Activated T-helper 2 cell treated with anti-CD3 and anti-CD28 coated beads, Interferon-gamma antibody, Interleukin-2, Interleukin-4, amounts not matched to agents 10 μg/mL and 5 μg/mL and 100 μg/mL, durations not matched to agents 14 hours and 24 hours and 36 hours (primary cell): ENCODE results near the gene SLC12A3. TPM values are rescaled to one million over a fixed set of nuclear protein-coding genes. Genes with fewer than 3 reads are reported as not detected.

Experiments used
- DNase-seq: peaks from one replicate; pipeline ENCODE4 v3.0.0; 2021; ENCODE audit warnings: low spot score
- H3K27ac Mint-ChIP-seq: one replicate; pipeline ENCODE4 v1.8.0; 2021; ENCODE audit warnings: mixed read lengths
- H3K27me3 Mint-ChIP-seq: one replicate; pipeline ENCODE4 v1.8.0; 2021; ENCODE audit warnings: low read depth, mixed read lengths
- H3K36me3 Mint-ChIP-seq: one replicate; pipeline ENCODE4 v1.8.0; 2021; ENCODE audit warnings: low read depth, mixed read lengths
- H3K4me1 Mint-ChIP-seq: one replicate; pipeline ENCODE4 v1.8.0; 2021; ENCODE audit warnings: low read depth, mixed read lengths
- H3K4me3 Mint-ChIP-seq: one replicate; pipeline ENCODE4 v1.8.0; 2021; ENCODE audit warnings: low read depth, mild to moderate bottlenecking, moderate library complexity, mixed read lengths
- H3K9me3 Mint-ChIP-seq: one replicate; pipeline ENCODE4 v1.8.0; 2021; ENCODE audit warnings: mixed read lengths
- intact Hi-C: fragments of 100-400 bp; cut with micrococcal nuclease; formaldehyde crosslinking; loops from one replicate; pipeline ENCODE4 v1.15.1; 2023
- total RNA-seq: library from RNA; stranded (reverse); gene quantifications from 2 replicates; pipeline ENCODE4 v1.2.3, GENCODE V29; 2022

The SLC12A3 gene
- total RNA-seq, 1 donor from 2014 or later = not detected

GRCh38 chr16:56950881-56951771, 86.1 kb downstream of the SLC12A3 start:
- Mint-ChIP-seq H3K27ac (peak overlapping the region; percentile 4), H3K4me1 (peaks cover 15% of the 10 kb centered on the region), H3K36me3 (peaks cover 8% of the 10 kb centered on the region), H3K27me3 (no peaks in the 10 kb centered on the region), H3K9me3 (no peaks in the 10 kb centered on the region), H3K4me3 (no peak overlapping the region)
- intact Hi-C loops = loop anchor here (1.0 kb wide), 1 partner anchor 84 kb away; no protein-coding TSS in a partner anchor
- peak; percentile 37 for DNase-seq

- no peak overlapping the region for H3K27ac Mint-ChIP-seq
- H3K4me1 Mint-ChIP-seq = peaks cover 13% of the 10 kb centered on the region
- no peaks in the 10 kb centered on the region for H3K27me3 Mint-ChIP-seq
- intact Hi-C loops = no loop called here
- DNase-seq = no peak
- no peak overlapping the region for H3K4me3 Mint-ChIP-seq
- no peaks in the 10 kb centered on the region for H3K9me3 Mint-ChIP-seq
- peaks cover 3% of the 10 kb centered on the region for H3K36me3 Mint-ChIP-seq
Observed at GRCh38 chr16:56953006-56953405, 88.0 kb downstream of the SLC12A3 start.

DNA sequence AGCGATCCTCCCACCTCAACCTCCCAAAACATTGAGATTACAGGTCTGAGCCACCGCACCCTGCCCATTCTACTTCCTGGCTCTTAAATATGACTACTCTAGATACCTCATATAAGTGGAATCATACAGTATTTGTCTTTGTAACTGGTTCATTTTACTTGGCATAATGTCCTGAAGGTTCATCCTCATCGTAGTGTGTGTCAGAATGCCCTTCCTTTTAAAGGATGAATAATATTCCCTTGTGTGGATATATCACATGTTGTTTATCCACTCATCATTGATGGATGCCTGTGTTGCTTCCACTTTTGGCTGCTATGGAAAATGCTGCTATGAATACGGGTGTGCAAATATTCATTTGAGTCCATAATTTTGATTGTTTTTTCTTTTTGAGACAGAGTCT, 91.1 kb downstream of the SLC12A3 start:
- no peak for DNase-seq
- no peaks in the 10 kb centered on the region for H3K9me3 Mint-ChIP-seq
- no peaks in the 10 kb centered on the region for H3K36me3 Mint-ChIP-seq
- H3K4me3 Mint-ChIP-seq = no peak overlapping the region
- peaks cover 3% of the 10 kb centered on the region for H3K4me1 Mint-ChIP-seq
- peaks cover 4% of the 10 kb centered on the region for H3K27me3 Mint-ChIP-seq
- no peak overlapping the region for H3K27ac Mint-ChIP-seq
- intact Hi-C loops = no loop called here

GRCh38 chr16:56956756-56957155, 91.7 kb downstream of the SLC12A3 start:
- Mint-ChIP-seq H3K27me3 (peaks cover 4% of the 10 kb centered on the region), H3K36me3 (no peaks in the 10 kb centered on the region), H3K27ac (no peak overlapping the region), H3K9me3 (no peaks in the 10 kb centered on the region), H3K4me1 (no peaks in the 10 kb centered on the region), H3K4me3 (no peak overlapping the region)
- intact Hi-C loops = no loop called here
- no peak for DNase-seq

DNA sequence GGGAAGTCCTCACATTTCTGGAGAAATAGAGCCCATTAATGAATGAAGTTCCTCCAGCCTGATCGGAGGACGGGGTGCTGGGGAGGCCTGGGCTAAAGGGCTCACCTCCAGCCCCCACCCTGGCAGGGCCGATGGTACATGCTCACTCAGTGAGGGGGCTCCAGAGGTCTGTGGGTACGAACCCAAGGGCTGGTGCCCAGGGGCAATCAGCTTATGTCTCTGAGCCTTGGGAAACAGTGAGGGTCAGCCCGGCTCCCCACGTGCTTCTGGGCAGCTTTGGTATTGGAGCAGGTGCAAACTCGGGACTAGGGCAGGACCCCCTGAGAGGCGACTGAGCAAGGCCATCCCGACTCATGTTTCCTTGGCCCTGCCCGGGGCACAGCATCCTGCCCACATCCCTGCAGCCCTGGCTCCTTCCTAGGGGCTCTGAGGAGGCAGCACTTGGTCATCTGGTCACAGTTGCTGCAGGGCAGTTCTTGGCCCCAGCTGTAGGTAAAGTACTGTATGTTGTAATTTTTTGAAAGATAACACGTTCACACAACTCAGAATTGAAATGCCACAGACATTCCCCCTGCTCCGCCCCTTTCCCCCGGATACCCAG, 95.8 kb downstream of the SLC12A3 start:
- no peak for DNase-seq
- no peaks in the 10 kb centered on the region for H3K36me3 Mint-ChIP-seq
- H3K4me1 Mint-ChIP-seq = peaks cover 13% of the 10 kb centered on the region
- H3K9me3 Mint-ChIP-seq = no peaks in the 10 kb centered on the region
- H3K27ac Mint-ChIP-seq = no peak overlapping the region
- H3K27me3 Mint-ChIP-seq = peaks cover 4% of the 10 kb centered on the region
- H3K4me3 Mint-ChIP-seq = no peak overlapping the region
- intact Hi-C loops = no loop called here

GRCh38 chr16:56961386-56961785, 96.4 kb downstream of the SLC12A3 start:
- no peak for DNase-seq
- H3K36me3 Mint-ChIP-seq = no peaks in the 10 kb centered on the region
- H3K27ac Mint-ChIP-seq = no peak overlapping the region
- peaks cover 4% of the 10 kb centered on the region for H3K27me3 Mint-ChIP-seq
- no peak overlapping the region for H3K4me3 Mint-ChIP-seq
- peaks cover 18% of the 10 kb centered on the region for H3K4me1 Mint-ChIP-seq
- H3K9me3 Mint-ChIP-seq = no peaks in the 10 kb centered on the region
- intact Hi-C loops = no loop called here

- DNase-seq = no peak
- Mint-ChIP-seq H3K9me3 (no peaks in the 10 kb centered on the region), H3K27me3 (peaks cover 4% of the 10 kb centered on the region), H3K4me3 (no peak within 1 kb of the TSS), H3K4me1 (peaks cover 18% of the 10 kb centered on the region), H3K36me3 (no peaks in the 10 kb centered on the region), H3K27ac (no peak within 1 kb of the TSS)
- intact Hi-C loops = no loop called here
Observed at GRCh38 chr16:56961851-56962281, 96.9 kb downstream of the SLC12A3 start, which contains the start of gene CETP. CETP (plus strand) TSS chr16:56961950; CDS start chr16:56961980, 30 bp downstream.

GRCh38 chr16:56964243-56965148, 99.5 kb downstream of the SLC12A3 start:
- peaks cover 2% of the 10 kb centered on the region for H3K27me3 Mint-ChIP-seq
- H3K4me3 Mint-ChIP-seq = no peak overlapping the region
- intact Hi-C loops = loop anchor here (1.0 to 2.0 kb wide), 3 partner anchors 26 to 204 kb away; no protein-coding TSS in a partner anchor
- peak; percentile 89 for DNase-seq
- H3K36me3 Mint-ChIP-seq = no peaks in the 10 kb centered on the region
- peak overlapping the region; percentile 36 for H3K27ac Mint-ChIP-seq
- peaks cover 18% of the 10 kb centered on the region for H3K4me1 Mint-ChIP-seq
- no peaks in the 10 kb centered on the region for H3K9me3 Mint-ChIP-seq

Other genes with a start within 250 kb of the SLC12A3 start
- gene MT1E, start 239.4 kb upstream of the SLC12A3 start, total RNA-seq = 181 and 184 TPM in 2 replicates
- gene MT1M, start 232.5 kb upstream of the SLC12A3 start, total RNA-seq = not detected in 2 replicates
- 7.6 and 8.3 TPM in 2 replicates for gene MT1A, start 226.5 kb upstream of the SLC12A3 start, total RNA-seq
- gene MT1B, start 213.3 kb upstream of the SLC12A3 start, total RNA-seq = not detected in 2 replicates
- 6.4 and 8.0 TPM in 2 replicates for gene MT1F, start 207.2 kb upstream of the SLC12A3 start, total RNA-seq
- gene MT1G, start 197.1 kb upstream of the SLC12A3 start, total RNA-seq = 21.1 and 24.5 TPM in 2 replicates
- not detected in 2 replicates for gene MT1H, start 195.4 kb upstream of the SLC12A3 start, total RNA-seq
- 58.2 and 62.3 TPM in 2 replicates for gene MT1X, start 182.7 kb upstream of the SLC12A3 start, total RNA-seq
- gene NUP93, start 135.1 kb upstream of the SLC12A3 start, total RNA-seq = 145 and 149 TPM in 2 replicates
- gene HERPUD1, start 66.9 kb downstream of the SLC12A3 start, total RNA-seq = 172 and 175 TPM in 2 replicates
- not detected in 2 replicates for gene CETP, start 96.7 kb downstream of the SLC12A3 start, total RNA-seq
- 166 and 169 TPM in 2 replicates for gene NLRC5, start 124.3 kb downstream of the SLC12A3 start, total RNA-seq
- 7.6 and 9.9 TPM in 2 replicates for gene CPNE2, start 227.4 kb downstream of the SLC12A3 start, total RNA-seq